DMS153 treated with DMSO at 0.1 percent for 48 hours (cell line): ENCODE data around the gene ENTR1.

Experiments used
- DNase-seq: peaks from one replicate; lab custom pipeline; 2025; ENCODE audit not compliant: unreplicated experiment; lab: John Stamatoyannopoulos, UW

ENTR1 gene, protein sequence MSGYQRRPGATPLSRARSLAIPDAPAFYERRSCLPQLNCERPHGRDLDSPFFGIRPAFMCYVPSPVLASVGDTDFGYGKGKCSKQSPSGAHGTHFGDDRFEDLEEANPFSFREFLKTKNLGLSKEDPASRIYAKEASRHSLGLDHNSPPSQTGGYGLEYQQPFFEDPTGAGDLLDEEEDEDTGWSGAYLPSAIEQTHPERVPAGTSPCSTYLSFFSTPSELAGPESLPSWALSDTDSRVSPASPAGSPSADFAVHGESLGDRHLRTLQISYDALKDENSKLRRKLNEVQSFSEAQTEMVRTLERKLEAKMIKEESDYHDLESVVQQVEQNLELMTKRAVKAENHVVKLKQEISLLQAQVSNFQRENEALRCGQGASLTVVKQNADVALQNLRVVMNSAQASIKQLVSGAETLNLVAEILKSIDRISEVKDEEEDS

DNA sequence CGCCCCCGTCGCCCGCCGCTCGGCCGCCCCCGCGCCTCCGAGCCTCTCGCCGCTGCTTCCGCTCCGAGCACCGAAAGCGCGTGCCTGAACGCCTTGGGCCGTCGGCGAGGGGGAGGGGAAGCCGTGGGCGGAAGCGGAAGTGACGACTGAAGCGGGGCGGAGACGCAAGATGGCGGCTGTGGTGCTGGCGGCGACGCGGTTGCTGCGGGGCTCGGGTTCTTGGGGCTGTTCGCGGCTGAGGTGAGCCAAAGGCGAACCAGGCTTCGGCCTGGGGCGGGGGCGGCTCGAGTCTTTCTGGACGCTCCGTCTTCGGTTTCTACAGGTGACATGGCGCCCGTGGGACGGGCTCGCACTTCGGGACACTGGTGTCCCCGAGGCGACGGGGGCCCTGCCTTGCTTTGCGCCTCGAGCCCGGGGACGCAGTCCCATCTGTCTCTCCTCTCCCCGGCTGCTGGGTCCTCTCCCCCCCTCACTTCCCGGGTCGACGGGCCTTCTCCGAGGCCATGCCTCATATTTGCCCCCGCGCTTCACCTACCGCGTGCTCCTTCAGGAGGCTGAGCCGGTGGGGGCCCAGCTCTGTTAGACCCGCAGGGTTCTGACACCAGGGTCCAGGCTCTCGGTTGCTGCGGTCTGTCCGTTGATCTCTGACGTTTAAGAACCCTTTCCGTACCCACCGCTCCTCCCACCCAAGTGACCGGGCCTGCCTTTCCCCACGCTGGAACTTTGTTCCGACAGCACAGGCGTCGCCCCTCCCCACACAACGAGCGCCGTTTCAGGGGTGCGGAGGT is at the start of gene ENTR1, which contains the start of gene PMPCA:
Gene ENTR1, minus strand, starts transcription at position 115 of the 788 bp plus-strand sequence. CDS start 217 bp downstream, outside the sequence.
Gene PMPCA, plus strand, starts transcription at position 159 of the 788 bp plus-strand sequence. Its CDS starts 11 bp downstream, at position 170.
- peak; percentile 64 for DNase-seq

DNA sequence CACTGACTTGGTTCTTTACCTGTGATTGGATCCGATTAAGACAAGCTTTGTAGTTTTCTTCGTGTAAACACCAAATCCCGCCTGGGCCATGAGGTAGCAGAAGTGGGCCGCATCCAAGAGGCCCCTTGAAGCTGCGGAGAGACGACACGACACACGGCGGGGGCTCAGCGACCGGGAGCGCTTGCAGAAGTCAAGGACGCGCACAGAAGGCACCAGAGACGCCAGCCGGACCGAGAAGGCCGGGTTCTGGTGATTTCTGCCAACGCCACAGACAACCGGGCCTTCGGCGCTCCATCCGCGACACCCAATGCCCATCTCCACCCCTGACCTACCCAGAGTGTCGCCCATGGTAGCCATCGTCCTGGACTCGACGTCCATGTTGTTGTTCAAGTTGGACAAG is 49.0 kb upstream of the ENTR1 start:
- no peak for DNase-seq

DNA sequence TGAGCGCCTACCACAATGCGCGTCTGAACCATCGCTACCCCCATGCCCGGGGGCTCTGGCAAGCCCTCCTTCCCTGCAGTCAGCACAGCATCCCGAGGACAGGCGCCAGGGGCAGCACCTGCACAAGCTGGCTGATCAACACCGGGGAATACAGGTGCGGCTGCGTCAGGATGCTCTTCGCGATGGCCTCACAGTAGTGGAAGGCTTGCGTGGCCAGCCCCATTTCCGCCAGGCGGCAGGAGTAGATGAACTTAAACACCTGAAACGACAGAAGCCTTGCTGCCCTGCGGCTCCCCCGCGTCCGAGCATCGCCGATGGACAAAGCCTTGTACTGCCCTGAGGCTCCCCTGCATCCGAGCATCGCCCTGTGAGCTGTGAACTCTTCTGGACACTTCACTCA is 46.9 kb upstream of the ENTR1 start:
- DNase-seq = no peak

DNA sequence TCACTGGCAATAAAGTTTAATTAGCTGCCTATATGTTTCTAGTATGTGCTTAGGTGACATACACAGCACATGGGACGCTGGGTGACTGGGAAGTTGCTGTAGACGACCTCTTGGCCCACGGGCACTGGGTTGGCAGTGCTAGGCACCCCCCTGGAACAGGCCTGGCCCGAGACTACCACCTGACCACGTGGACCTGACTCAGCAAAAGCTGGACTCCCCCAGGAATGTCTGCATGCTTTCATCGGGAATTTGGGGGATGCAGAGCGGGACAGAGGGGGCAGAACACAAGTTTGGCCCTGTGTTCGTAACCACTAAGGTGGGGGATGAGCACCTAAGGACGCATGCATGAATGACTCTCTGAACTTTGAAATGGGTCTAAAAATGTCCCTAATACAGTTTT is 45.8 kb upstream of the ENTR1 start:
- DNase-seq = no peak

DNA sequence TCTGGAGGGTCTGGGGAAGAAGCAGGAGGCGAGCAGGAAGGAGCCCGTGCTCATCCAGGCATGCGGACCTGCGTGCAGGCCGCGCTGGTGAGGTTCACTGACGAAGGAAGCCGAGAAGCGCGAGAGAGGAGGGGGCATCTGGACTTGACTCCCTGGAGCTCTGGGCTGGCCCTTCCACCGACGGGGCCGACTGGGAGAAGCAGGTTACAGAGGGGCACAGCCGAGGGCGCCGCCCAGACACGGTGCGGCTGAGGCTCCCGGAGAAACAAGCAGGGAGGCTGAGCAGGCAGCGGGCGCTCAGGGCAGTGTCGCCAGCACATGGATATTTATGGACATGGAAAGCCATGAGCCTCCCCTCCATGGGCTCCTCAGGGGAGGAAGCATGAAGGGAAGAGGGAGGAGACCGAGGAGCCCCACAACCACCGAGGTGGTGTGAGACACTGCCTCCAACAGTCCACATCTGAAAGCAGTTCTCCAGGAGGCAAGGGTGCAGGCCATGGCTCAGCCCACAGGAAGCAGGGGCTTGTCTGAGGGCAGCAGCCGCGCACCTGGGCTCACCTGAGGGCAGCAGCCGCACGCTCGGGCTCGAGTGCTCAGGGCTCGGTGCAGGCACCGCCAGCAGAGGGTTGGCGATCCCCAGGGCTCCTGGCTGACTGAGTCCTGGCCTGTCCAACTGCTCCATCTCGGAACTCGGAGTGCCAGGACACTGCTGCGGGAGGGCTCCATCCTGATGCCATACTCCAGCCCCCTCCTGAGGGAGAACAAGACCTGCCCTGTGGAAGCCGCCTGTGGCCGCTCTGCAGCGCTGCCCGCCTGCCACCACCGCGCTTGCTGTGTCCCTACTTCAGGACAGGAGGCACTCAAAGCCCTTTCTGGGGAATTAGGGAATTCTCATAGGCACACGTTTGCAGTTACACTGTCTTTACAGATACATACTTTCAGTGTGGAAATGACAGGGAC is 44.9 kb upstream of the ENTR1 start:
- DNase-seq = no peak

DNA sequence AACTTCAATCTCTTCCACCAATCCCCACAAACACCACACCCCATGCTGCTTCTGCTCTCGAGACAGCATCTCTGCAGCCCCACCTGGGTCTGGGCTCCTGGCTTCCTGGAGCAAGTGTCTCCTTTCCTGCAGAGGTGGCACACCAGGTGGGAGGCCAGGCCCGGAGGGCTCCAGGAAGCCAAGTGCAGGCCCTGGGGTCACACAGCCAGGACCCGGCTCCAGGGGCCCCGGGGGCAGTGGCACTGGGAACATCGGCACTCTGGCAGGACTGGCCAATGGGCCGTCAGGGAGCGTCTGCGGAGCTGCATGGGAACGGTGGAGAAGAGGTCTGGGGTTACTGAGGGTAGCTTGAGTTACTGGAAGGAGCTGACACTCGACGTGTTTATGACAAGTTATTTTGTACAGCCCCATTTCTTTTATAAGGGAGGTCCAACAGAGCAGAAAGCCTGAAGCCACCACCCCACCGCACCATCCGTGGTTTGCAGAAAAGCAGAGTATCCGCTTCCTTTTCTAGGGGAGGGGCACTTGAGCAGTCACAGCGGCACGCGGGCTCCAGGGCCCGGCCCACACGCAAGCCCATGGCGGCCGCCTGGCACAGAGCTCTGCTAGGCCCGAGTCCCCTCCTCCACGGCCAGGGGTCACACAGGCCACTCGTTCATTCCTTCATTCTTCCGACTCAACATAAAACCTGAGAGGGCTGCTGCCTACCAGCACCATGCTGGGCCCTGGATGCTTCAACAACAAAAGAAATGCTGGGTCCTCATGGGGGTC is 43.8 kb upstream of the ENTR1 start:
- DNase-seq = no peak

DNA sequence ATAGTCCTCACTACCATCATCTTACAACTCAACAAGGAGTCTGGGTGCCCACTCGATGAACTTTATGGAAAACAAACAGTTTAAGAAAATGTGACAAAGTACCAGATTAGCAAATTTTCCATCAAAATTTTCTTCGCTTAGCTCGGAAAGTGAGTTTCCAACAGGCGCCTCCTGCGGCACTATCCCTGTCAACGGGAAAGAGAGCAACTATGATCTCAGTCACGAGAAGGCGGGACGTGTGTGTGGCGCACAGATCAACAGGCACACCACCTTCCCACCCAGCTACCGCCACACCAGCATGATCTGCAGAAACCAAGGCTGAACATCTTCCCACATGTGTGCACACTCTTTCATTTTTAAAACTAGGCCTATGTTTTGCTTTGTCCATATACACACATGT is 42.9 kb upstream of the ENTR1 start:
- no peak for DNase-seq

DNA sequence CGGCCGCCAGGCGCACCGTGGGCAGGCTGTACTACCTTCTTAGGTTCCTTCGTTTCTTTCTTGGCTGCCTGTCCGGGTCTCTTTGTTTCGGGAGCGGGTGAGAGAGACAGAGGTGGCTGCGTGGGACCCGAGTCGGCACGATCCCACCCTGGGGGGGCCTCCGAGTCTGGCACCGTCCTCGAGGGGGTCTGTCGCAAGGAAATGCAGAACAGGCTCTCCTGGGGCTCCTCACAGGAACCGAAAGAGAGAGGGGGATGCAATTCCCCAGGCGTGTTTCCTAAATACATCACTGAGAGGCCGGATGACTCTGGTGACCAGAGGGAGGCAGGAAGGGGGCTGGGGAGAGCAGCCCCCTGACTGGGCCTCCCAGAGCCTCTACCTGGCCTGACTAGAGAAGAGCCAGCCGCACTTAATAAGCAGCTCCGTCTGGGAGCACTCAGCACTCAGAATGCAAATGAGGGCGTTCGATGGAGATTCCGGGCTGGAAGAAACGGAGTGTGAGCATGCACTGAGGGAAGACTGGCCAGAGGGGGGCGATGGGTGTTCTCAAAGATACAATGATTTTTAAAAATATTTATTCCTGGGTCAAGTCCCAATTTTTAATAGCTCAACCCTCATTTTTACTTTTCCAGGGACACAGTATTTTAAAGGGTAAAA is 40.9 kb upstream of the ENTR1 start:
- no peak for DNase-seq

DNA sequence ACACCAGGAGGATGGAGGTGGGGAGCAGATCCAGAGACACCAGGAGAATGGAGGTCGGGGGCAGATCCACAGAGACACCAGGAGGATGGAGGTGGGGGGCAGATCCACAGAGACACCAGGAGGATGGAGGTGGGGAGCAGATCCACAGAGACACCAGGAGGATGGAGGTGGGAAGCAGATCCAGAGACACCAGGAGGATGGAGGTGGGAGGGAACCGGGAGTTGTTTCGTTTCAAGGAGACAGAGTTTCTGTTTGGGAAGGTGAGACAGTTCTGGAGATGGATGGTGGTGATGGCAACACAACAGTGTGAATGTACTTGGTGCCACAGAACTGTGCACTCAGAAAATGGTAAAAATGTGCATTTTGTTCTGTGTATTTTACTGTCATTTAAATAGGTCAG is 38.2 kb upstream of the ENTR1 start:
- DNase-seq = no peak

DNA sequence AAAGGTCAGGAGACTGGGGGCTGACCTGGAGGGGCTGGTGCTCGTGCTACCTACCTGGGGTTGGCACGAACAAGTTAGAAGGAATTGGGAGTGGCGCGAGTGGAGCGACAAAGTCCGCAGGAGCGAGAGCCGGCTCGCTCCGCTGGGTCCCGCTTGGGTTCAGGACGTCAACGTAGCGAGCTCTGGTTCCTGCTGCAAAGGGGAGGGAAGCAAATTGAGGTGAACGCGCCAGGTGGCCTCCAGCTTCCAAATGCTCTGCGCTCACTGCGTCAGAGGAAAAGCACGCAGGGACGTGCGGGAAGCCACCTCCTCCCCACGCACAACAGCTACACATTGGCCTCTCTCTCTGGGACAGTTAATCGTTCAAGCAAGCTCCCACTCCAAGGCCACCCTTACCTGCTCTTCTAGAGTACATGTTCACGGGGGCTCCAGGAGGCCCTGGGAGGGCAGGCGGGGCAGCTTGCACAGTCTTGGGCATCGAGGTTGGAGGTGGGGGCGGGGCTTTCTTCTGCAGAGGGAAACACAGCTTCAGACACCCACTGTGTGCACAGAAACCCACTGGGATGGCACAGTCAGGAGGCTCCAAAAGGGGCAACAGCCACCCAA is 36.9 kb upstream of the ENTR1 start:
- DNase-seq = no peak

DNA sequence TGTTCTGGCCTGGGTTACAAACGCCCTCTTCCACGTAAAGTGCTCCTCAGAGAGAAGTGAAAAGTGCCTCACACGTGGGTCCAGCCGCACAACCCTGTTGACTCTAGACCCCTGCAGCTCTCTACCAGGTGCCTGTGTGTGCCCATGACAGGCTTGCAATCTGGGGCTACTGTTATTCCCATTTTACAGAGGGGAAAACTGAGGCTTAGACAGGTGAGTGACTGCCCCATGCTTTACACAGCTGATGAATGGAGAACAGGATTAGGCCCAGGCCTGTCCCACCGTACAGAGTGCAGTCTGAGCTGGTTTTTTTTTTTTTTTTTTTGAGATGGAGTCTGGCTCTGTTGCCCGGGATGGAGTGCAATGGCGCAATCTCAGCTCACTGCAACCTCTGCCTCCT is 35.4 kb upstream of the ENTR1 start:
- no peak for DNase-seq

DNA sequence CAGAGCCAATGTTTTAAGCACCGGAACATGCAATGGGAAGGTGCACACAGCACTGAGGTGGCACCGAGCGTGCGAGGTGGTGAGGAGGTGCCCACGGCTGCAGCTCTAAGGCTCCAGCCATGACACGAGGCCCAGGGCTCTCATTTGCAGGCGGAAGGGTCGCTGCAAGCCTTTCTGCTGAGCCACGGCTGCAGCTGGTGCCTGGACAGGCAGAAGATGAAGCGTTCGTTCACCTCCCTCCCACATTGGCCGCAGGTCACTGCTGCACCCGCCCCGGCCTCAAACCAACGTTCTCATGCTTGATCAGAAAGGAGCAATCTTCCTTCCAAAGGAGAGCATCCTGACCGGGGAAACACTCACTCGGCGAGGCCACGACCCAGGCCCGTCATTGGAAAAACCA is 33.7 kb upstream of the ENTR1 start:
- no peak for DNase-seq

DNA sequence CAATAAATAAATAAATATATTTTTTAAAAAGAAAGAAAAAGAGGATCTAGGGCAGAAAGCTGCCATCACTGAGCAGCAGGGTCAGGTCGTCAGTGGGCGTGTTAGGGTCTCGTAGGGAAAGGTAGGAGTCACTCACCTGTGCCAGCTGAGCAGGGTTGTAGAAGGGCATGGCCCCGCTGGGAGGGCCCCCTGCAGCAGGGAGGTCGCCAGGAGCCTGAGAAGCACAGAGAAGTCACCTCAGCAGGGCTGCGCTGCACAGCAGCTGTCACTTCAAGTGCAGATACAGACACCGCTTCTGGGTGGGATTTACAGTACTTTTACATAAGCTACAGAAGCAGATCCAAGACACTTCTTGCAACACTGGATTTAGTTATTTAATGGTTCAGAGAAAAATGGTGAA is 33.3 kb upstream of the ENTR1 start:
- no peak for DNase-seq

DNA sequence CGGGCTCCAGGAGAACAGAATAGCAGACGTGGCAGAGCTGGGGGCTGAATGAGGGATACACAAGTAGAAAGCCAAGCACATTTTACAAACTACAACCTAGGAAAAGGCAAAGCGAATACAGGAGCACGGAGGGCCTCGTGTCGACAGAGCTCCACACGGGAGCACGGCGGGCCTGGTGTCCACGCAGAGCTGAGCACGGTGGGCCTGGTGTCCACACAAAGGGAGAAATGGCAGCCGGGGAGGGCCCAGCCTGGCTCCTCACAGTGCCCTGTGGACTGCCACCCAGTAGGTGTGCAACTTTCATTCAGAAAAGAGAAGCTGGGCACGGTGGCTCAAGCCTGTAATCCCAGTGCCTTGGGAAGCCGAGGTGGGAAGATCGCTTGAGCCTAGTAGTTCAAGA is 32.7 kb upstream of the ENTR1 start:
- DNase-seq = no peak

DNA sequence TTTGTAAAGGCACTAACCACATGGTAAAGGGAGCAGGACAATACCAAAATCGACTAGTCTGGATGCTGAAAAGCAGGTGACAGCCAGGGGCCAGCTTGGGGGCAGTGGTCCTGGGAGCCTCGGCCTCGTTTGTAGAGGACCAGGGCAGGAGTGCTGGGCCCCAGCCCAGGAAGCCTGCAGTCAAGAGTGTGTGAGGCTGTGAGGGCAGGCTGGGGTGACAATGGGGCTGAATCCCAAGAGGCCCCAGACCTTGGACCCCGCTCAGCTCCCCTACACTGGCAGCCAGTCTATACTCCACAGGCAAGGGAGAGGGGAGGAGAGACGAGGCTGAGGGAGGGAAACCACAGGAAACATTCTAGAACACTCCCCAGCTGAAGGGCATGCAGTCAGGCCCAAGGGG is 31.9 kb upstream of the ENTR1 start:
- DNase-seq = no peak

DNA sequence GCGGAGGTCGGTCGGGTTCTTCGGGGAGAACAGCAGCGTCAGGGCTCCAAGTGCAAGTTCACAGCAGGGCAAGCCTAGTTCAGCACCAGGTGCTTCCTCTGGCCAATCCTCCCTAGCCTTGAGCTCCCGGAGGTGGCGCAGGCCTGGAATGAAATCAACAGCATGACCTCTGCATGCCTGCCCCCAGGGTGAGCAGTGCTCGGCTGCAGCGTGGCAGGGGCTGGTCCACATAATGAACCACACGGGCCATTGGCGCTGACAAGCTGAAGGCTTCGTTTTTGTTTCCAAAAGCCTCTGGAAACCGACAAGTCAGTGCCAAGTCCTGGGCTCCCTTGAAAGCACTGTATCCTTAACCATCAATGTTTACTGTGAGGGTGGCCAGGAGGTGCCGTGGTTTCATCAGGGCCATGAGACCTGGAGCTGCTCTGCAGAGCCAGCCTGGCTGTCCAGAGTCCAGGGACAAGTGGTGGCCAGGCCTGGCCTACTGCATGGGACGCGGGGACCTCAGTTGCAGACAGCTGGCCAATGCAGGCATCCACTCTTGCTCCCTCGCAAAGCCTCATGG is 31.3 kb upstream of the ENTR1 start:
- no peak for DNase-seq

DNA sequence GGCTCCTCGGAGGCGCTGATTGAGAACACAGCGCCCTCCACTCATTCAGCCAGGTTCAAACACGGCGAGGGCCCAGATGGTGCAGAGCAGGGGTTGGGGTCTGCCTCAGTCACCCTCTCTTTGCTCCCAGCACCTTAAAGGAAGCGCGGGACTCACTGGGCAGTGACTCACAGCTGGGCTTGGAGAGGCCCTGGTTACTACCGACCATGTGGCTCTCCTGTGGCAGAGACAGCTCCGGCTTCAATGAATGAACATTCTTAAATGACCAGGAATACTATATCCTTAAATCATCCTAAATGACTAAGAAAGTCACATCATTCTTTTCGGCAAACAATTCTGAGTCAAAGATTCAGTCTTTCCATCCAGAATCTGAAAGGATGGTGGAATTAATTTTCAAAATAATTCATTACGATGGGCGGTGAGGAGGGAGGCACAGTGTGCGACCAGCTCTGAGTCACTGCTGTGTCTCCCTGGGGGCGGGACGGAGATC is 30.8 kb upstream of the ENTR1 start:
- DNase-seq = no peak

DNA sequence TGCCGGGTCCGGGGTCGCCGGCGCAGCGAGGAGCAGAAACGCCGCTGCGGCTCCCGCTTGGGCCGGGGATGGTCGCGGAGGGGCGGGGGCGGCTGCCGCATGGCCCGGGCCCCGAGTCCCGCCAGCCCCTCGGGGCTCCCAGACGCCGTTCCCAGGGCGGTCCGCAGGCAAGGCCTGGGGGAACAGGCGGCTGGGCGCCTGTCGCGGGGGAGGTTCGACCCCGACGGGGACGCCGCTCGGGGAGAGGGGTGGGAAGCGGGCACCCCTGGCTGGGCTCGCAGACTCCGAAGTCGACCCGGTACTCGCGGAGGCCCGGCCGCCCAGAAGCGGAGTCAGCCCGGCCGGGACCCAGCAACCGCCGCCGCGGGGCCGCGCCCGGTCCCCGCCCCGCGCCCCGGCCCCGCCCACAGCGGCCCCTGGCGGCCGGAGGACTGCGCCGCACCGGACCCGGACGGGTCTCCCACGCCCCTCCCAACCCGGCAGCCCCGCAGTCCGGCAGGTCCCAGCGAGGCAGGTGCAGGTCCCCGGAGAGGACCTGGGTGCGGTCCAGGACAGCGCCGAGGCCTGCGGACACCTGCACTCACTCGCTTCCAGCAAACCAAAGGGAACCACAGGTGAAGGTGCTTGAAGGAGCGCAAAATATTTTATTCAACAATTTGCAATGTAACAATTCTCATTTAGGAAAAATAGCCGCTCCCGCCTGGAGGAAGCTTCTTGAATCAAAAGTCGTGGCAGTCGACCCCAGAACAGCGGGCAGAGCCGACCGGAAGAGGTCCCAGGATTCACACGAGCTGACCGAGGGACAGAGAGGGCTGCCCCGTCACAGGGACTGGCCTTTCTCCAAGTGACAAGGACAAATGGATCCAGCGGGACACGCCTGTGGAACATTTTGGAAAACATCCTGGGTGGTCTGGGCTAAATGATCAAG is 29.3 kb upstream of the ENTR1 start, which contains the start of gene INPP5E:
Gene INPP5E, minus strand, starts transcription at position 365 of the 928 bp plus-strand sequence. CDS start 426 bp downstream, outside the sequence.
- DNase-seq = no peak
